Liver (tissue), 9 donors: ENCODE measurements around the gene MEIOB. TPM values are rescaled to one million over a fixed set of nuclear protein-coding genes. Genes with fewer than 3 reads are reported as not detected.
A peak's percentile ranks its signal among the peaks of the same experiment; 100 is the strongest.

Experiments
- DNase-seq: peaks from one replicate; pipeline ENCODE4 v3.0.0-alpha.2; 2017; ENCODE audit warnings: low spot score
- H3K27ac ChIP-seq, 2 donors: one replicate each; pipeline ENCODE4 v1.7.0; 2013; ENCODE audit warnings: inconsistent platforms in 2 of 2, low read length in 2 of 2, control low read depth in 1 of 2, low read depth in 1 of 2, mild to moderate bottlenecking in 1 of 2
- H3K27me3 ChIP-seq, 4 donors: one replicate each; pipeline versions ENCODE4 v1.6.1 to v1.7.0; 2013; ENCODE audit warnings: low read length in 3 of 4, inconsistent platforms in 1 of 4, mild to moderate bottlenecking in 1 of 4, moderate library complexity in 1 of 4; ENCODE audit not compliant: control insufficient read depth in 4 of 4, insufficient read depth in 4 of 4
- H3K36me3 ChIP-seq, 4 donors: one replicate each; pipeline versions ENCODE4 v1.6.1 to v1.7.0; 2013; ENCODE audit warnings: low read length in 3 of 4, mild to moderate bottlenecking in 3 of 4, low read depth in 1 of 4, moderate library complexity in 1 of 4; ENCODE audit not compliant: control insufficient read depth in 4 of 4, insufficient read depth in 3 of 4
- H3K4me1 ChIP-seq, 4 donors: one replicate each; pipeline versions ENCODE4 v1.6.1 to v1.7.0; 2013; ENCODE audit warnings: low read length in 3 of 4, mild to moderate bottlenecking in 3 of 4, moderate library complexity in 1 of 4; ENCODE audit not compliant: control insufficient read depth in 4 of 4, insufficient read depth in 4 of 4
- H3K4me3 ChIP-seq, 3 donors: one replicate each; pipeline versions ENCODE4 v1.6.1 to v1.7.0; 2013; ENCODE audit warnings: low read length in 3 of 3, control low read depth in 1 of 3, low read depth in 1 of 3, mild to moderate bottlenecking in 1 of 3
- H3K9ac ChIP-seq, 2 donors: one replicate each; pipeline ENCODE4 v1.7.0; 2013; ENCODE audit warnings: low read length in 2 of 2, mild to moderate bottlenecking in 2 of 2, moderate library complexity in 2 of 2, control low read depth in 1 of 2, low read depth in 1 of 2
- H3K9me3 ChIP-seq, 4 donors: one replicate each; pipeline versions ENCODE4 v1.6.1 to v1.7.0; 2013; ENCODE audit warnings: low read length in 3 of 4; ENCODE audit not compliant: control insufficient read depth in 4 of 4
- CTCF ChIP-seq: fragments of 150-350 bp; IDR thresholded peaks from 2 replicates; pipeline ENCODE4 v1.5.1; 2017; ENCODE audit warnings: improper control_type of control experiment, low read depth, low read length; ENCODE audit not compliant: missing input control
- EGR1 ChIP-seq, 2 donors: IDR thresholded peaks; 2 replicates each; pipeline ENCODE4 v1.6.1; 2016 to 2018; ENCODE audit warnings: antibody characterized with exemption in 2 of 2, low read depth in 2 of 2
- FOXA1 ChIP-seq: IDR thresholded peaks from 2 replicates; pipeline ENCODE4 v1.6.1; 2016; ENCODE audit warnings: antibody characterized with exemption
- FOXA2 ChIP-seq: IDR thresholded peaks from 2 replicates; pipeline ENCODE4 v1.6.1; 2016; ENCODE audit warnings: antibody characterized with exemption
- GABPA ChIP-seq, 2 donors: IDR thresholded peaks in 1 of 2; conservative IDR thresholded peaks in 1 of 2; 2 replicates each; pipeline ENCODE4 v1.6.1; 2016; ENCODE audit warnings: antibody characterized with exemption in 2 of 2, mild to moderate bottlenecking in 1 of 2, moderate library complexity in 1 of 2
- HNF4A ChIP-seq, 2 donors: conservative IDR thresholded peaks; 2 replicates each; pipeline ENCODE4 v1.6.1; 2016; ENCODE audit warnings: antibody characterized with exemption in 2 of 2, mild to moderate bottlenecking in 2 of 2
- HNF4G ChIP-seq: IDR thresholded peaks from 2 replicates; pipeline ENCODE4 v1.6.1; 2016; ENCODE audit warnings: antibody characterized with exemption
- JUND ChIP-seq, 2 donors: IDR thresholded peaks; 2 replicates each; pipeline ENCODE4 v1.6.1; 2016; ENCODE audit warnings: antibody characterized with exemption in 2 of 2
- MAX ChIP-seq: IDR thresholded peaks from 2 replicates; pipeline ENCODE4 v1.6.1; 2016; ENCODE audit warnings: antibody characterized with exemption
- NR2F2 ChIP-seq: IDR thresholded peaks from 2 replicates; pipeline ENCODE4 v1.6.1; 2016; ENCODE audit warnings: antibody characterized with exemption
- RAD21 ChIP-seq, 2 donors: IDR thresholded peaks; 2 replicates each; pipeline ENCODE4 v1.6.1; 2016; ENCODE audit warnings: antibody characterized with exemption in 2 of 2, mild to moderate bottlenecking in 2 of 2
- REST ChIP-seq: IDR thresholded peaks from 2 replicates; pipeline ENCODE4 v1.6.1; 2016; ENCODE audit warnings: antibody characterized with exemption, mild to moderate bottlenecking
- RXRA ChIP-seq, 2 donors: IDR thresholded peaks; 2 replicates each; pipeline ENCODE4 v1.6.1; 2017 to 2018; ENCODE audit warnings: antibody characterized with exemption in 2 of 2, mild to moderate bottlenecking in 1 of 2
- SP1 ChIP-seq: IDR thresholded peaks from 2 replicates; pipeline ENCODE4 v1.6.1; 2018; ENCODE audit warnings: antibody characterized with exemption, mild to moderate bottlenecking
- TAF1 ChIP-seq: conservative IDR thresholded peaks from 2 replicates; pipeline ENCODE4 v1.6.1; 2016; ENCODE audit warnings: antibody characterized with exemption, mild to moderate bottlenecking
- YY1 ChIP-seq: IDR thresholded peaks from 2 replicates; pipeline ENCODE4 v1.6.1; 2016; ENCODE audit warnings: antibody characterized with exemption, mild to moderate bottlenecking
- ZBTB33 ChIP-seq: IDR thresholded peaks from 2 replicates; pipeline ENCODE4 v1.6.1; 2016; ENCODE audit warnings: antibody characterized with exemption
- WGBS: extraction: QIAGEN DNeasy Blood & Tissue Kit; methylation state at CpG from one replicate; pipeline ENCODE4 v1.1.7; 2013; 5-methylcytosine and 5-hydroxymethylcytosine counted together
- polyA plus RNA-seq, 2 donors: library from polyadenylated mRNA; stranded (reverse) in 1 of 2; unstranded in 1 of 2; fragments of 200-250 nt in 1 of 2; fragments of >200 nt in 1 of 2; fragmentation: Nextera tagmentation in 1 of 2; extraction: Ambion mirVana in 1 of 2; gene quantifications; one replicate each; pipeline versions ENCODE4 v1.2.1 to v1.2.3, GENCODE V29; 2013 to 2015
- total RNA-seq, 2 donors: library from RNA; depleted of rRNA; stranded (reverse); fragments of >200 nt; gene quantifications; one replicate each; pipeline ENCODE4 v1.2.3, GENCODE V29; 2014
- TF ChIP-seq, protein P1 (sequence below): IDR thresholded peaks from 2 replicates; pipeline ENCODE4 v1.6.1; 2016; ENCODE audit warnings: antibody characterized with exemption
- donor health status: healthy.
- donor health status: healthy.
- donor health status: healthy.
- donor health status: healthy.
- donor health status: healthy.

Gene MEIOB
- total and polyA plus RNA-seq, 4 donors: 0.33 to 2.2 TPM; not detected in 2

- Histone ChIP-seq H3K4me1 (peaks cover 0 to 37% (median 28%) of the 10 kb centered on the region in 4 donors), H3K27me3 (no peaks in the 10 kb centered on the region), H3K36me3 (peaks cover 19 to 28% (median 22%) of the 10 kb centered on the region in 4 donors), H3K9ac (no peak overlapping the region), H3K27ac (peak overlapping the region in 1 of 2 donors; percentile 57), H3K9me3 (no peaks in the 10 kb centered on the region), H3K4me3 (no peak overlapping the region)
- WGBS: 18% methylated on average over 17 of the region's 17 CpGs
- DNase-seq: peak; percentile 80
- TF ChIP-seq TAF1 (no peak), REST (no peak), CTCF (peak; percentile 62), GABPA (IDR thresholded peaks at IDR 0.05 in 1 of 2, conservative IDR thresholded peaks at IDR 0.05 in 1 of 2) (peak in 1 of 2 donors; percentile 68), HNF4G (no peak), RXRA (IDR thresholded peaks at IDR 0.05) (peak; percentile 63 to 66), EGR1 (IDR thresholded peaks at IDR 0.05; ENCODE audit: low read depth in 2 of 2) (peak; percentile 59 to 63), JUND (IDR thresholded peaks at IDR 0.05) (no peak), FOXA1 (no peak), HNF4A (conservative IDR thresholded peaks at IDR 0.05) (peak; percentile 35 to 38), MAX (peak; percentile 87), SP1 (peak; percentile 49), FOXA2 (peak; percentile 38), RAD21 (IDR thresholded peaks at IDR 0.05) (peak; percentile 86 to 89), YY1 (no peak), NR2F2 (no peak), ZBTB33 (no peak)
- TF ChIP-seq, protein P1, sequence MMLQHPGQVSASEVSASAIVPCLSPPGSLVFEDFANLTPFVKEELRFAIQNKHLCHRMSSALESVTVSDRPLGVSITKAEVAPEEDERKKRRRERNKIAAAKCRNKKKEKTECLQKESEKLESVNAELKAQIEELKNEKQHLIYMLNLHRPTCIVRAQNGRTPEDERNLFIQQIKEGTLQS: no peak
These were observed 59.2 kb downstream of the MEIOB start for GRCh38 chr16:1812732-1813163.
